Tibial nerve (tissue), 4 donors: ENCODE data around the gene GCA. TPM values are rescaled to one million over a fixed set of nuclear protein-coding genes. Genes with fewer than 3 reads are reported as not detected.

Experiments used
- DNase-seq, 2 donors: peaks; one replicate each; pipeline ENCODE4 v3.0.0-alpha.2; 2019; ENCODE audit warnings: low spot score in 2 of 2
- H3K27ac ChIP-seq, 4 donors: fragments of 200-600 bp; sonication (generic) in 3 of 4; one replicate each; pipeline ENCODE4 v1.5.1; 2017 to 2019; ENCODE audit warnings: mild to moderate bottlenecking in 1 of 4
- H3K27me3 ChIP-seq, 2 donors: fragments of 200-600 bp; sonication (generic) in 1 of 2; one replicate each; pipeline versions ENCODE4 v1.5.1 to v1.6.0; 2017 to 2019
- H3K36me3 ChIP-seq, 3 donors: fragments of 200-600 bp; sonication (generic); one replicate each; pipeline ENCODE4 v1.5.1; 2018 to 2019
- H3K4me1 ChIP-seq, 4 donors: fragments of 200-600 bp; sonication (generic) in 3 of 4; one replicate each; pipeline ENCODE4 v1.5.1; 2017 to 2019
- H3K4me3 ChIP-seq, 4 donors: fragments of 200-600 bp; sonication (generic) in 3 of 4; one replicate each; pipeline ENCODE4 v1.5.1; 2017 to 2019; ENCODE audit warnings: mild to moderate bottlenecking in 1 of 4, moderate library complexity in 1 of 4
- H3K9me3 ChIP-seq, 4 donors: fragments of 200-600 bp; sonication (generic) in 3 of 4; one replicate each; pipeline ENCODE4 v1.5.1; 2017 to 2019
- CTCF ChIP-seq, 5 experiments: fragments of 200-600 bp in 3 of 5; fragments of 450-650 bp in 2 of 5; sonication (generic) in 3 of 5; IDR thresholded peaks; one replicate each; pipeline ENCODE4 v1.5.1; 2016 to 2019; ENCODE audit warnings: antibody characterized with exemption in 5 of 5, mild to moderate bottlenecking in 3 of 5, moderate library complexity in 2 of 5
- EP300 ChIP-seq, 2 donors: sonication (generic); formaldehyde crosslinking; IDR thresholded peaks; one replicate each; pipeline ENCODE4 v1.6.1; 2017; ENCODE audit warnings: antibody characterized with exemption in 2 of 2, mild to moderate bottlenecking in 1 of 2
- POLR2A ChIP-seq, 2 donors: fragments of 450-650 bp; IDR thresholded peaks; one replicate each; pipeline ENCODE4 v1.6.1; 2017; ENCODE audit warnings: antibody characterized with exemption in 2 of 2, mild to moderate bottlenecking in 2 of 2, moderate library complexity in 2 of 2
- WGBS, 2 donors: methylation state at CpG; one replicate each; pipeline ENCODE4 v1.1.5; 2018; 5-methylcytosine and 5-hydroxymethylcytosine counted together
- total RNA-seq, 4 donors: library from RNA; depleted of rRNA; stranded (reverse); fragments of >200 nt; gene quantifications; one replicate each; pipeline ENCODE4 v1.1.0, GENCODE V29; 2016

GCA gene
- total RNA-seq, 4 donors from 2014 or later = 13.5 to 32.2 (median 21.1) TPM

- no peak overlapping the region for H3K27ac ChIP-seq
- WGBS, 2 donors = 82 to 87% methylated on average over 12 of the region's 12 CpGs
- DNase-seq = no peak
- H3K4me3 ChIP-seq = no peak overlapping the region
- no peaks in the 10 kb centered on the region for H3K27me3 ChIP-seq
- H3K36me3 ChIP-seq = peaks cover 0 to 6% (median 0%) of the 10 kb centered on the region in 3 donors
- no peaks in the 10 kb centered on the region for H3K9me3 ChIP-seq
- no peak for TF ChIP-seq EP300 (IDR thresholded peaks at IDR 0.05)
- no peak for TF ChIP-seq CTCF (IDR thresholded peaks at IDR 0.05)
- TF ChIP-seq POLR2A (IDR thresholded peaks at IDR 0.05) = no peak
- no peaks in the 10 kb centered on the region for H3K4me1 ChIP-seq
Observed at GRCh38 chr2:162328424-162329157, 15.3 kb upstream of the GCA start.

- peaks cover 0 to 6% (median 0%) of the 10 kb centered on the region in 3 donors for H3K36me3 ChIP-seq
- no peaks in the 10 kb centered on the region for H3K9me3 ChIP-seq
- TF ChIP-seq POLR2A (IDR thresholded peaks at IDR 0.05) (no peak), CTCF (IDR thresholded peaks at IDR 0.05) (no peak), EP300 (IDR thresholded peaks at IDR 0.05) (no peak)
- H3K27me3 ChIP-seq = no peaks in the 10 kb centered on the region
- no peak overlapping the region for H3K27ac ChIP-seq
- H3K4me1 ChIP-seq = no peaks in the 10 kb centered on the region
- no peak for DNase-seq
- H3K4me3 ChIP-seq = no peak overlapping the region
- WGBS, 2 donors = 81 to 83% methylated on average over 1 of the region's 1 CpG
Observed at GRCh38 chr2:162330881-162331280, 13.1 kb upstream of the GCA start.

- H3K4me3 ChIP-seq = no peak overlapping the region
- H3K27ac ChIP-seq = no peak overlapping the region
- no peaks in the 10 kb centered on the region for H3K9me3 ChIP-seq
- no peaks in the 10 kb centered on the region for H3K27me3 ChIP-seq
- no peaks in the 10 kb centered on the region for H3K4me1 ChIP-seq
- no peak for TF ChIP-seq POLR2A (IDR thresholded peaks at IDR 0.05)
- peak in 4 of 5 experiments; percentile 17 to 30 (median 19) for TF ChIP-seq CTCF (IDR thresholded peaks at IDR 0.05)
- 43 to 58% methylated on average over 3 of the region's 3 CpGs for WGBS, 2 donors
- no peaks in the 10 kb centered on the region for H3K36me3 ChIP-seq
- DNase-seq = peak in 1 of 2 donors; percentile 26
Observed at GRCh38 chr2:162333968-162334367, 10.0 kb upstream of the GCA start.

- Histone ChIP-seq H3K4me3 (no peak overlapping the region), H3K27ac (no peak overlapping the region), H3K4me1 (peaks cover 0 to 4% (median 0%) of the 10 kb centered on the region in 4 donors), H3K9me3 (no peaks in the 10 kb centered on the region), H3K36me3 (no peaks in the 10 kb centered on the region), H3K27me3 (no peaks in the 10 kb centered on the region)
- TF ChIP-seq EP300 (IDR thresholded peaks at IDR 0.05) = no peak
- 85 to 89% methylated on average over 2 of the region's 2 CpGs for WGBS, 2 donors
- no peak for DNase-seq
Observed at GRCh38 chr2:162337868-162338267, 6.1 kb upstream of the GCA start.

- Histone ChIP-seq H3K4me3 (no peak overlapping the region), H3K27ac (no peak overlapping the region), H3K36me3 (no peaks in the 10 kb centered on the region), H3K4me1 (peaks cover 0 to 24% (median 0%) of the 10 kb centered on the region in 4 donors), H3K9me3 (no peaks in the 10 kb centered on the region), H3K27me3 (no peaks in the 10 kb centered on the region)
- TF ChIP-seq CTCF (IDR thresholded peaks at IDR 0.05) = no peak
- no peak for TF ChIP-seq EP300 (IDR thresholded peaks at IDR 0.05)
- no peak for TF ChIP-seq POLR2A (IDR thresholded peaks at IDR 0.05)
- no peak for DNase-seq
Observed at GRCh38 chr2:162340822-162341221, 3.1 kb upstream of the GCA start.
